Measurements from ENCODE around the gene HRH2.

GRCh38 chr5:175672976-175673648, 15.2 kb downstream of the HRH2 start:
- TF ChIP-seq EZH2 (IDR thresholded peaks at IDR 0.05; ENCODE audit: borderline replicate concordance, insufficient read depth, low read depth, low read length, poor library complexity, severe bottlenecking), result no peak
- TF ChIP-seq CTCF (IDR thresholded peaks at IDR 0.05), result no peak
